GM23338 (cell line): ENCODE data around the gene RFX2.

ENCODE experiments used
- CREB1 ChIP-seq: fragments of 250-450 bp; sonication (Bioruptor Pico); IDR thresholded peaks from 2 replicates; pipeline ENCODE4 v1.5.0; 2020; ENCODE audit warnings: low read depth, mild to moderate bottlenecking, moderate library complexity
- ETS1 ChIP-seq: IDR thresholded peaks from 2 replicates; pipeline ENCODE4 v1.6.1; 2016; ENCODE audit warnings: antibody characterized with exemption
- EZH2 ChIP-seq: fragments of 200-600 bp; sonication (generic); IDR thresholded peaks from one replicate; pipeline ENCODE4 v1.8.0; 2017; ENCODE audit warnings: antibody characterized with exemption, mild to moderate bottlenecking, low read depth; ENCODE audit not compliant: unreplicated experiment
- EZH2phosphoT487 ChIP-seq: fragments of 200-600 bp; sonication (generic); IDR thresholded peaks from one replicate; pipeline ENCODE4 v1.8.1; 2018; ENCODE audit warnings: antibody characterized with exemption; ENCODE audit not compliant: unreplicated experiment
- JUNB ChIP-seq: IDR thresholded peaks from one replicate; pipeline ENCODE4 v1.6.1; 2016; ENCODE audit warnings: antibody characterized with exemption; ENCODE audit not compliant: unreplicated experiment
- NANOG ChIP-seq: IDR thresholded peaks from 2 replicates; pipeline ENCODE4 v1.6.1; 2016; ENCODE audit warnings: antibody characterized with exemption, borderline replicate concordance
- POLR2AphosphoS5 ChIP-seq: IDR thresholded peaks from 2 replicates; pipeline ENCODE4 v1.6.1; 2016; ENCODE audit warnings: antibody characterized with exemption, low read depth
- REST ChIP-seq: IDR thresholded peaks from one replicate; pipeline ENCODE4 v1.6.1; 2018; ENCODE audit warnings: antibody characterized with exemption; ENCODE audit not compliant: unreplicated experiment
- TF ChIP-seq, protein P1 (sequence below), 2 experiments: fragments of 200-600 bp in 1 of 2; sonication (generic) in 1 of 2; conservative IDR thresholded peaks; 2 replicates each; pipeline versions ENCODE4 v1.5.1 to v1.6.1; 2016 to 2017; ENCODE audit warnings: antibody characterized with exemption in 2 of 2, low read depth in 2 of 2, mild to moderate bottlenecking in 2 of 2, moderate library complexity in 1 of 2
- TF ChIP-seq, protein P2 (sequence below): fragments of 250-450 bp; sonication (Bioruptor Pico); IDR thresholded peaks from 2 replicates; pipeline ENCODE4 v1.5.0; 2020; ENCODE audit warnings: mild to moderate bottlenecking, moderate library complexity

DNA sequence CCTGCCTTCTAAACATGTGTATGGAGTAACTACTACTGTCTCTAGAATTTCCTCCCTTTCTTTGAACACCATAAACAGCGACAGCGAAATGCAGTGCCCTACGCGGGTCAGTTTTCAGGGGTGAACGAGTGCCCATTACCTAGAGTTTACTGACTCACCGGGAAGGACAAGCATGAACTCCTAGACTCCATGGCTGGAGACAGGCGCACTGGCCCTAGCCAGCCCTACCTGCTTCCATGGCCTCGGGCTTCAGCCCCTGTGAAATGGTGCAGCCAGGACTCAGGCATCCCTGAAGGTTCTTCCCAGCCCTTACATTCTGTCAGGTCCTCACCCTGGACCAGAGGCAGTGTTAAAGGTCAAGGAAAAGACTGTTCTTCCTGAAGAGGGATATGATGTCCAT is 140.8 kb downstream of the RFX2 start:
- TF ChIP-seq, protein P1, sequence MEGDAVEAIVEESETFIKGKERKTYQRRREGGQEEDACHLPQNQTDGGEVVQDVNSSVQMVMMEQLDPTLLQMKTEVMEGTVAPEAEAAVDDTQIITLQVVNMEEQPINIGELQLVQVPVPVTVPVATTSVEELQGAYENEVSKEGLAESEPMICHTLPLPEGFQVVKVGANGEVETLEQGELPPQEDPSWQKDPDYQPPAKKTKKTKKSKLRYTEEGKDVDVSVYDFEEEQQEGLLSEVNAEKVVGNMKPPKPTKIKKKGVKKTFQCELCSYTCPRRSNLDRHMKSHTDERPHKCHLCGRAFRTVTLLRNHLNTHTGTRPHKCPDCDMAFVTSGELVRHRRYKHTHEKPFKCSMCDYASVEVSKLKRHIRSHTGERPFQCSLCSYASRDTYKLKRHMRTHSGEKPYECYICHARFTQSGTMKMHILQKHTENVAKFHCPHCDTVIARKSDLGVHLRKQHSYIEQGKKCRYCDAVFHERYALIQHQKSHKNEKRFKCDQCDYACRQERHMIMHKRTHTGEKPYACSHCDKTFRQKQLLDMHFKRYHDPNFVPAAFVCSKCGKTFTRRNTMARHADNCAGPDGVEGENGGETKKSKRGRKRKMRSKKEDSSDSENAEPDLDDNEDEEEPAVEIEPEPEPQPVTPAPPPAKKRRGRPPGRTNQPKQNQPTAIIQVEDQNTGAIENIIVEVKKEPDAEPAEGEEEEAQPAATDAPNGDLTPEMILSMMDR (conservative IDR thresholded peaks at IDR 0.05; ENCODE audit: low read depth in 2 of 2), result no peak
- TF ChIP-seq ETS1, result no peak
- TF ChIP-seq JUNB, result no peak
- no peak for TF ChIP-seq EZH2
- TF ChIP-seq POLR2AphosphoS5, result no peak
- TF ChIP-seq EZH2phosphoT487, result no peak
- no peak for TF ChIP-seq CREB1 (CRISPR knock-in tag)
- no peak for TF ChIP-seq REST
- no peak for TF ChIP-seq NANOG
- TF ChIP-seq, protein P2, sequence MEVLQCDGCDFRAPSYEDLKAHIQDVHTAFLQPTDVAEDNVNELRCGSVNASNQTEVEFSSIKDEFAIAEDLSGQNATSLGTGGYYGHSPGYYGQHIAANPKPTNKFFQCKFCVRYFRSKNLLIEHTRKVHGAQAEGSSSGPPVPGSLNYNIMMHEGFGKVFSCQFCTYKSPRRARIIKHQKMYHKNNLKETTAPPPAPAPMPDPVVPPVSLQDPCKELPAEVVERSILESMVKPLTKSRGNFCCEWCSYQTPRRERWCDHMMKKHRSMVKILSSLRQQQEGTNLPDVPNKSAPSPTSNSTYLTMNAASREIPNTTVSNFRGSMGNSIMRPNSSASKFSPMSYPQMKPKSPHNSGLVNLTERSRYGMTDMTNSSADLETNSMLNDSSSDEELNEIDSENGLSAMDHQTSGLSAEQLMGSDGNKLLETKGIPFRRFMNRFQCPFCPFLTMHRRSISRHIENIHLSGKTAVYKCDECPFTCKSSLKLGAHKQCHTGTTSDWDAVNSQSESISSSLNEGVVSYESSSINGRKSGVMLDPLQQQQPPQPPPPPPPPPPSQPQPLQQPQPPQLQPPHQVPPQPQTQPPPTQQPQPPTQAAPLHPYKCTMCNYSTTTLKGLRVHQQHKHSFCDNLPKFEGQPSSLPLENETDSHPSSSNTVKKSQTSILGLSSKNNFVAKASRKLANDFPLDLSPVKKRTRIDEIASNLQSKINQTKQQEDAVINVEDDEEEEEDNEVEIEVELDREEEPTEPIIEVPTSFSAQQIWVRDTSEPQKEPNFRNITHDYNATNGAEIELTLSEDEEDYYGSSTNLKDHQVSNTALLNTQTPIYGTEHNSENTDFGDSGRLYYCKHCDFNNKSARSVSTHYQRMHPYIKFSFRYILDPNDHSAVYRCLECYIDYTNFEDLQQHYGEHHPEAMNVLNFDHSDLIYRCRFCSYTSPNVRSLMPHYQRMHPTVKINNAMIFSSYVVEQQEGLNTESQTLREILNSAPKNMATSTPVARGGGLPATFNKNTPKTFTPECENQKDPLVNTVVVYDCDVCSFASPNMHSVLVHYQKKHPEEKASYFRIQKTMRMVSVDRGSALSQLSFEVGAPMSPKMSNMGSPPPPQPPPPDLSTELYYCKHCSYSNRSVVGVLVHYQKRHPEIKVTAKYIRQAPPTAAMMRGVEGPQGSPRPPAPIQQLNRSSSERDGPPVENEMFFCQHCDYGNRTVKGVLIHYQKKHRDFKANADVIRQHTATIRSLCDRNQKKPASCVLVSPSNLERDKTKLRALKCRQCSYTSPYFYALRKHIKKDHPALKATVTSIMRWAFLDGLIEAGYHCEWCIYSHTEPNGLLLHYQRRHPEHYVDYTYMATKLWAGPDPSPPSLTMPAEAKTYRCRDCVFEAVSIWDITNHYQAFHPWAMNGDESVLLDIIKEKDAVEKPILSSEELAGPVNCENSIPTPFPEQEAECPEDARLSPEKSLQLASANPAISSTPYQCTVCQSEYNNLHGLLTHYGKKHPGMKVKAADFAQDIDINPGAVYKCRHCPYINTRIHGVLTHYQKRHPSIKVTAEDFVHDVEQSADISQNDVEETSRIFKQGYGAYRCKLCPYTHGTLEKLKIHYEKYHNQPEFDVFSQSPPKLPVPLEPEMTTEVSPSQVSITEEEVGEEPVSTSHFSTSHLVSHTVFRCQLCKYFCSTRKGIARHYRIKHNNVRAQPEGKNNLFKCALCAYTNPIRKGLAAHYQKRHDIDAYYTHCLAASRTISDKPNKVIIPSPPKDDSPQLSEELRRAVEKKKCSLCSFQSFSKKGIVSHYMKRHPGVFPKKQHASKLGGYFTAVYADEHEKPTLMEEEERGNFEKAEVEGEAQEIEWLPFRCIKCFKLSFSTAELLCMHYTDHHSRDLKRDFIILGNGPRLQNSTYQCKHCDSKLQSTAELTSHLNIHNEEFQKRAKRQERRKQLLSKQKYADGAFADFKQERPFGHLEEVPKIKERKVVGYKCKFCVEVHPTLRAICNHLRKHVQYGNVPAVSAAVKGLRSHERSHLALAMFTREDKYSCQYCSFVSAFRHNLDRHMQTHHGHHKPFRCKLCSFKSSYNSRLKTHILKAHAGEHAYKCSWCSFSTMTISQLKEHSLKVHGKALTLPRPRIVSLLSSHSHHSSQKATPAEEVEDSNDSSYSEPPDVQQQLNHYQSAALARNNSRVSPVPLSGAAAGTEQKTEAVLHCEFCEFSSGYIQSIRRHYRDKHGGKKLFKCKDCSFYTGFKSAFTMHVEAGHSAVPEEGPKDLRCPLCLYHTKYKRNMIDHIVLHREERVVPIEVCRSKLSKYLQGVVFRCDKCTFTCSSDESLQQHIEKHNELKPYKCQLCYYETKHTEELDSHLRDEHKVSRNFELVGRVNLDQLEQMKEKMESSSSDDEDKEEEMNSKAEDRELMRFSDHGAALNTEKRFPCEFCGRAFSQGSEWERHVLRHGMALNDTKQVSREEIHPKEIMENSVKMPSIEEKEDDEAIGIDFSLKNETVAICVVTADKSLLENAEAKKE, result no peak
